HG02623 (cell line): ENCODE results near the gene KLHL6.

ENCODE experiments used
- ATAC-seq: cut with Tn5 transposase; IDR thresholded peaks from one replicate; pipeline ENCODE4 v1.9.1; 2021; ENCODE audit warnings: moderate library complexity; ENCODE audit not compliant: unreplicated experiment

Gene KLHL6

GRCh38 chr3:183508821-183509220 lies 46.7 kb downstream of the KLHL6 start:
- ATAC-seq: no peak

GRCh38 chr3:183507551-183507950 lies 48.0 kb downstream of the KLHL6 start:
- no peak for ATAC-seq

- ATAC-seq: no peak
Observed at GRCh38 chr3:183506674-183507320, 48.7 kb downstream of the KLHL6 start.

- no peak for ATAC-seq
Observed at GRCh38 chr3:183504597-183504996, 50.9 kb downstream of the KLHL6 start.

GRCh38 chr3:183503746-183504145 lies 51.8 kb downstream of the KLHL6 start:
- ATAC-seq: no peak

GRCh38 chr3:183502237-183503181 lies 53.0 kb downstream of the KLHL6 start:
- ATAC-seq: no peak

GRCh38 chr3:183500981-183501704 lies 54.4 kb downstream of the KLHL6 start:
- no peak for ATAC-seq

GRCh38 chr3:183500319-183500718 lies 55.2 kb downstream of the KLHL6 start:
- no peak for ATAC-seq

- ATAC-seq: no peak
Observed at GRCh38 chr3:183498634-183499033, 56.9 kb downstream of the KLHL6 start.

GRCh38 chr3:183497313-183497712 lies 58.2 kb downstream of the KLHL6 start:
- ATAC-seq: no peak

- ATAC-seq: no peak
Observed at GRCh38 chr3:183496311-183496710, 59.2 kb downstream of the KLHL6 start.

- no peak for ATAC-seq
Observed at GRCh38 chr3:183494341-183494740, 61.2 kb downstream of the KLHL6 start.

GRCh38 chr3:183493296-183494045 lies 62.0 kb downstream of the KLHL6 start:
- no peak for ATAC-seq

- ATAC-seq: no peak
Observed at GRCh38 chr3:183492849-183493179, 62.7 kb downstream of the KLHL6 start.

- no peak for ATAC-seq
Observed at GRCh38 chr3:183491923-183492848, 63.3 kb downstream of the KLHL6 start.

GRCh38 chr3:183491109-183491922 lies 64.2 kb downstream of the KLHL6 start:
- ATAC-seq: no peak

GRCh38 chr3:183490653-183491052 lies 64.9 kb downstream of the KLHL6 start:
- ATAC-seq: no peak

GRCh38 chr3:183490211-183490601 lies 65.3 kb downstream of the KLHL6 start:
- no peak for ATAC-seq
